ENCODE measurements around the gene NRXN3.
"Not testable (repeated sequence)": the region's sequence is repeated elsewhere in the genome, so short reads cannot be mapped to it uniquely, and the experiment has no call there.

Gene NRXN3

DNA sequence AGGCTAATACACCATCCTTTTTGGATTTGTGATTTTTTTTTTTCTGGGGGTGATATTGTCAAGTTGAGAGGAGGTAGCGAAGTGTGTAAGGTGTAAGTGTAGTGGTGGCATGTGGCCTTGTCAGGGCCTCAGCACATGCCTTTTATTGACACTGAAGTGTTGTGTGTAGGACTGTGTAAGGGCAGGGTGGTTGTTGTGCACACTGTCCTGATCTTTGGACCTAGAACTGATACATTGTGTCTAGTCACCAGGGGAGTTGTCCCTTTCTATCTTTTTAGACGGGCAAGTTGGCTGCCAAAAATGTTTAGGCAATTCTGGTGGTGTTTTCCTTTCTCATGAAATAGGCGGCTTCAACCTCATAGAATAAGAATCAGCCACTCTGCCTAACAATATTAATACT, 244.0 kb downstream of the NRXN3 start:
- TF ChIP-seq, protein P1, sequence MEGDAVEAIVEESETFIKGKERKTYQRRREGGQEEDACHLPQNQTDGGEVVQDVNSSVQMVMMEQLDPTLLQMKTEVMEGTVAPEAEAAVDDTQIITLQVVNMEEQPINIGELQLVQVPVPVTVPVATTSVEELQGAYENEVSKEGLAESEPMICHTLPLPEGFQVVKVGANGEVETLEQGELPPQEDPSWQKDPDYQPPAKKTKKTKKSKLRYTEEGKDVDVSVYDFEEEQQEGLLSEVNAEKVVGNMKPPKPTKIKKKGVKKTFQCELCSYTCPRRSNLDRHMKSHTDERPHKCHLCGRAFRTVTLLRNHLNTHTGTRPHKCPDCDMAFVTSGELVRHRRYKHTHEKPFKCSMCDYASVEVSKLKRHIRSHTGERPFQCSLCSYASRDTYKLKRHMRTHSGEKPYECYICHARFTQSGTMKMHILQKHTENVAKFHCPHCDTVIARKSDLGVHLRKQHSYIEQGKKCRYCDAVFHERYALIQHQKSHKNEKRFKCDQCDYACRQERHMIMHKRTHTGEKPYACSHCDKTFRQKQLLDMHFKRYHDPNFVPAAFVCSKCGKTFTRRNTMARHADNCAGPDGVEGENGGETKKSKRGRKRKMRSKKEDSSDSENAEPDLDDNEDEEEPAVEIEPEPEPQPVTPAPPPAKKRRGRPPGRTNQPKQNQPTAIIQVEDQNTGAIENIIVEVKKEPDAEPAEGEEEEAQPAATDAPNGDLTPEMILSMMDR (IDR thresholded peaks at IDR 0.05; ENCODE audit: insufficient read depth, low read depth, low read length, missing control alignments), result no peak
- no peak for DNase-seq (ENCODE audit: low read depth)
- no peak overlapping the region for H3K4me3 ChIP-seq (ENCODE audit: low read depth, low read length)

DNA sequence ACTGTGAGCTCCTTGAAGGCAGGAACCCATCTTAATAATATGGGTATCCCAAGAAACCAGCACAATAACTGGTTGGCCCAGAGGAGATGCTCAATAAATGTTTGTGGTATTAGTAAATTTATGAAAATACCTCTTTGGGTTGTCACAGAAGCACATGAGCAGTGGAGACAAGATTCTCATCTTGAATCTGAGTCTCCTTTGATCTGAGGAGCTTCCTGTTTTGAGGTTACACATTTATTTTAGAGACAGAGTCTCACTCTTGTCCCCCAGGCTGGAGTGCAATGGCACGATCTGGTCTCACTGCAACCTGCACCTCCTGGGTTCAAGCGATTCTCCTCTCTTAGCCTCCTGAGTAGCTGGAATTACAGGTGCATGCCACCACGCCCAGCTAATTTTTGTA, 247.4 kb downstream of the NRXN3 start:
- H3K4me3 ChIP-seq (ENCODE audit: low read depth, low read length), result no peak overlapping the region
- peak; percentile 28 for DNase-seq (ENCODE audit: low read depth)
- TF ChIP-seq, protein P1 (IDR thresholded peaks at IDR 0.05; ENCODE audit: insufficient read depth, low read depth, low read length, missing control alignments), result no peak

DNA sequence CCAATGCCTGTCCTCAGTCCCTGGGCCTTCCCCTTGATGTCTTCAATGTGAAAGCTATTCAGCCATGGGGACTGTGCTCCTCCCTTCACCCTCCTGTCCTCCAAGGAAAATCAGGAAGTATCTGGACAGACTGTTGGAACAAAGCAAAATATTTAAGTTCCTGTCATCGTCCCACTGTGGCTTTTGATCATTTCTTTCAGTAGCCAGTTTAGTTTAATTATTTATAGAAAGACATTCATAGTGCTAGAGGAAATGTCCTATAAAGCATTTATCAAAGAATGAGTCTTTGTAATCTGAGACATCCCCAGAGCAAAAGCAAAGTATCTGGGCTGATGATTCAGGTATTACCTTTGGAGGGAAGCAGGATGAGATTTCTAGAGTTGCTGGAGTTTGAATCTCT, 254.1 kb downstream of the NRXN3 start:
- TF ChIP-seq, protein P1 (IDR thresholded peaks at IDR 0.05; ENCODE audit: insufficient read depth, low read depth, low read length, missing control alignments), result no peak

DNA sequence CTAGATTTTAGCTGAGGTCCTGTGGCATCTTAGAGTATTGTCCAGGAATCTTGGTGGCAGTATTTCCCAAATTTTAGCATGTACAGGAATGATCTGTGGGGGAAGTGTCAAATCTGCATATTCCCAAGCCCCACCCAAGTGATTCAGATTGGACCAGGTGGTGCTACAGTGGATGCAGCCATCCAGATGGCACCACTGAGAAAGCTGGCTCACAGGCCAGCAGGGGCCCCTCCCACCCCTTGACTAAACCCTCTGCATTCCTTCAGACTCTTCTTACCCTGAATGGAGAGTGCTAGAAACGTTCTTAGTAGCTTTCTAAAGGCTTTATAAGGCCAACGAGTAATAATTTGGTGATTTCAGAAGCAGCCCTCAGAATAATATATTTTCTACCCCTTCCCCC, 255.2 kb downstream of the NRXN3 start:
- TF ChIP-seq, protein P1 (IDR thresholded peaks at IDR 0.05; ENCODE audit: insufficient read depth, low read depth, low read length, missing control alignments), result no peak
- no peak overlapping the region for H3K4me3 ChIP-seq (ENCODE audit: low read depth, low read length)
- DNase-seq (ENCODE audit: low read depth), result no peak

More for the DNA sequence above, 254.1 kb downstream of the NRXN3 start:
- no peak for DNase-seq (ENCODE audit: low read depth)
- H3K4me3 ChIP-seq (ENCODE audit: low read depth, low read length), result no peak overlapping the region

DNA sequence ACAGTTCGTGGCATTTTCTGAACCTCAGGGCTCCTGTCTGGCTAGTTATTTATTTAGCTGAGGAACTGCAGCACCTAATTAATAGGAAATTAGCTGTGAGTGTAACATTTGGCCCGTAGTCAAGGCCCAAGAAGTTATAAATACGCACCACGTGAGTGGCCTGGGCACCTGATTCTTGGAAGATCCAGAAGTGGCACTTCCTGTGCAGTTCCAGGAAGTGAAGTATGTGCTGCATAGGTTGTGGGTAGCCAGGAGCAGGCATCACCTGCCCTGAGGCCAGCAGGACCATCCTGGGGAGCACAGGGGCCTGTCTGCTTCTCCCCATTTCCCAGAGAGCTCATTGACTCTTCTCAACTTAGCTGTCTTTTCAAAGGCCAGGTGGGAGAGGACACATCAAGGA, 255.6 kb downstream of the NRXN3 start:
- DNase-seq (ENCODE audit: low read depth), result no peak
- no peak overlapping the region for H3K4me3 ChIP-seq (ENCODE audit: low read depth, low read length)
- TF ChIP-seq, protein P1 (IDR thresholded peaks at IDR 0.05; ENCODE audit: insufficient read depth, low read depth, low read length, missing control alignments), result no peak

DNA sequence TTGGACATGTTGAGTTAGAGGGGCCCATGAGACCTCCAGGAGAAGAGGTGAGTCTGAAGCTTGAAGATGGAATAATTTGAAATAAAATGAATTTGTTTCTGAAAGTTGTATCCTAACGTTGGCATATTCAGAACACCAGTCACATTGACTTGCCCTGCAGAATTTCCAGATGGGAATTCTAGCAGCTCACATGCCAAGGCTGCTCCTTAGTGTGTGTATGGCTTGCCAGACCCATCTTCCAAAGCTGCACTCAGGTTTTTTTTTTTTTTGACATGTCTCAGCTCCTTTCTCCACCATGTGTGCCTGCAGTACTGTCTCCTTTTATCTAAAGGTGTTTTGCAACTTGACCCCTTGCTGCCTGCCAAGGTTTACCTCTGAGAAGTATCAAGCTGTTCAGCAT, 261.9 kb downstream of the NRXN3 start:
- TF ChIP-seq, protein P1 (IDR thresholded peaks at IDR 0.05; ENCODE audit: insufficient read depth, low read depth, low read length, missing control alignments), result no peak

DNA sequence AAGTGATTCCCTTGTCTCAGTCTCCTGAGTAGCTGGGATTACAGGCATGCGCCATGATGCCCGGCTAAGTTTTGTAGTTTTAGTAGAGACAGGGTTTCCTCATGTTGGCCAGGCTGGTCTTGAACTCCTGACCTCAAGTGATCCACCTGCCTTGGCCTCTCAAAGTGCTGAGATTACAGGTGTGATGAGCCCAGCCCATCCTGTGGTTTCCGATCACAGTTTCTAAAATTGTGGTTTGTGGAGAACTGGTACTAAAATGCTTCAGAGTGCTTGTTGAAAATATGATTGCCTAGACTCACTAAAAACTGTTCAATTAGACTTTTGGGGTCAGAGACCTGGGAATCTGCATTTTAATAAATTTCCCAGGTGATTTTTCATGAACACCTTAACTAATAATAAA, 267.3 kb downstream of the NRXN3 start:
- H3K4me3 ChIP-seq (ENCODE audit: low read depth, low read length); DNase-seq (ENCODE audit: low read depth): not testable (repeated sequence)

More for the DNA sequence above, 261.9 kb downstream of the NRXN3 start:
- H3K4me3 ChIP-seq (ENCODE audit: low read depth, low read length), result no peak overlapping the region
- DNase-seq (ENCODE audit: low read depth), result no peak
